Measurements from ENCODE around the gene GPRIN3. TPM values are rescaled to one million over a fixed set of nuclear protein-coding genes. Genes with fewer than 3 reads are reported as not detected.

The GPRIN3 gene
- total RNA-seq, 3 donors from 2014 or later: 3.3 to 13.2 (median 4.0) TPM

- Histone ChIP-seq H3K36me3 (no peaks in the 10 kb centered on the region), H3K27me3 (no peaks in the 10 kb centered on the region), H3K4me1 (no peaks in the 10 kb centered on the region), H3K27ac (peak overlapping the region; percentile 8 to 73), H3K4me3 (no peak overlapping the region), H3K9me3 (no peaks in the 10 kb centered on the region)
- peak; percentile 72 to 79 for DNase-seq (ENCODE audit: low spot score in 2 of 2)
- TF ChIP-seq, protein P1, sequence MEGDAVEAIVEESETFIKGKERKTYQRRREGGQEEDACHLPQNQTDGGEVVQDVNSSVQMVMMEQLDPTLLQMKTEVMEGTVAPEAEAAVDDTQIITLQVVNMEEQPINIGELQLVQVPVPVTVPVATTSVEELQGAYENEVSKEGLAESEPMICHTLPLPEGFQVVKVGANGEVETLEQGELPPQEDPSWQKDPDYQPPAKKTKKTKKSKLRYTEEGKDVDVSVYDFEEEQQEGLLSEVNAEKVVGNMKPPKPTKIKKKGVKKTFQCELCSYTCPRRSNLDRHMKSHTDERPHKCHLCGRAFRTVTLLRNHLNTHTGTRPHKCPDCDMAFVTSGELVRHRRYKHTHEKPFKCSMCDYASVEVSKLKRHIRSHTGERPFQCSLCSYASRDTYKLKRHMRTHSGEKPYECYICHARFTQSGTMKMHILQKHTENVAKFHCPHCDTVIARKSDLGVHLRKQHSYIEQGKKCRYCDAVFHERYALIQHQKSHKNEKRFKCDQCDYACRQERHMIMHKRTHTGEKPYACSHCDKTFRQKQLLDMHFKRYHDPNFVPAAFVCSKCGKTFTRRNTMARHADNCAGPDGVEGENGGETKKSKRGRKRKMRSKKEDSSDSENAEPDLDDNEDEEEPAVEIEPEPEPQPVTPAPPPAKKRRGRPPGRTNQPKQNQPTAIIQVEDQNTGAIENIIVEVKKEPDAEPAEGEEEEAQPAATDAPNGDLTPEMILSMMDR (IDR thresholded peaks at IDR 0.05): peak; percentile 66 to 82 (median 72)
- TF ChIP-seq POLR2AphosphoS5 (IDR thresholded peaks at IDR 0.05) (peak in 1 of 3 donors; percentile 16), POLR2A (IDR thresholded peaks at IDR 0.05) (no peak)
- intact Hi-C loops (cut with DNase I; ENCODE audit: low total_unique reads): no loop called here
These were observed 80.7 kb downstream of the GPRIN3 start for GRCh38 chr4:89226665-89227574.

GRCh38 chr4:89222170-89222569 is 85.4 kb downstream of the GPRIN3 start:
- TF ChIP-seq, protein P1 (IDR thresholded peaks at IDR 0.05): no peak
- no peak for TF ChIP-seq POLR2A (IDR thresholded peaks at IDR 0.05)
- no peaks in the 10 kb centered on the region for H3K27me3 ChIP-seq
- no peaks in the 10 kb centered on the region for H3K9me3 ChIP-seq
- intact Hi-C loops (cut with DNase I; ENCODE audit: low total_unique reads): no loop called here
- no peaks in the 10 kb centered on the region for H3K4me1 ChIP-seq
- H3K27ac ChIP-seq: no peak overlapping the region
- no peak for DNase-seq (ENCODE audit: low spot score in 2 of 2)
- no peaks in the 10 kb centered on the region for H3K36me3 ChIP-seq
- H3K4me3 ChIP-seq: no peak overlapping the region

- no peaks in the 10 kb centered on the region for H3K36me3 ChIP-seq
- no peak for DNase-seq (ENCODE audit: low spot score in 2 of 2)
- TF ChIP-seq POLR2A (IDR thresholded peaks at IDR 0.05): no peak
- TF ChIP-seq, protein P1 (IDR thresholded peaks at IDR 0.05): no peak
- no peak for TF ChIP-seq POLR2AphosphoS5 (IDR thresholded peaks at IDR 0.05)
- intact Hi-C loops (cut with DNase I; ENCODE audit: low total_unique reads): no loop called here
- H3K27me3 ChIP-seq: no peaks in the 10 kb centered on the region
- no peak overlapping the region for H3K4me3 ChIP-seq
- H3K4me1 ChIP-seq: no peaks in the 10 kb centered on the region
- H3K27ac ChIP-seq: no peak overlapping the region
- no peaks in the 10 kb centered on the region for H3K9me3 ChIP-seq
These were observed 86.3 kb downstream of the GPRIN3 start for GRCh38 chr4:89221167-89221867.

GRCh38 chr4:89218587-89218986 is 89.0 kb downstream of the GPRIN3 start:
- Histone ChIP-seq H3K4me3 (no peak overlapping the region), H3K9me3 (no peaks in the 10 kb centered on the region), H3K36me3 (no peaks in the 10 kb centered on the region), H3K4me1 (no peaks in the 10 kb centered on the region), H3K27ac (no peak overlapping the region), H3K27me3 (no peaks in the 10 kb centered on the region)
- TF ChIP-seq POLR2AphosphoS5 (IDR thresholded peaks at IDR 0.05) (no peak), POLR2A (IDR thresholded peaks at IDR 0.05) (no peak)
- TF ChIP-seq, protein P1 (IDR thresholded peaks at IDR 0.05): no peak
- no peak for DNase-seq (ENCODE audit: low spot score in 2 of 2)
- intact Hi-C loops (cut with DNase I; ENCODE audit: low total_unique reads): no loop called here

GRCh38 chr4:89217604-89218003 is 90.0 kb downstream of the GPRIN3 start:
- no peak overlapping the region for H3K27ac ChIP-seq
- DNase-seq (ENCODE audit: low spot score in 2 of 2): no peak
- H3K27me3 ChIP-seq: no peaks in the 10 kb centered on the region
- no peaks in the 10 kb centered on the region for H3K9me3 ChIP-seq
- intact Hi-C loops (cut with DNase I; ENCODE audit: low total_unique reads): no loop called here
- no peak for TF ChIP-seq POLR2AphosphoS5 (IDR thresholded peaks at IDR 0.05)
- TF ChIP-seq, protein P1 (IDR thresholded peaks at IDR 0.05): no peak
- TF ChIP-seq POLR2A (IDR thresholded peaks at IDR 0.05): no peak
- H3K4me3 ChIP-seq: no peak overlapping the region
- no peaks in the 10 kb centered on the region for H3K36me3 ChIP-seq
- H3K4me1 ChIP-seq: no peaks in the 10 kb centered on the region
